IMR-90 (cell line): ENCODE results near the gene KCNT2. TPM values are rescaled to one million over a fixed set of nuclear protein-coding genes. Genes with fewer than 3 reads are reported as not detected.

Experiments
- ATAC-seq: fragments of 200-7000 bp; cut with Tn5 transposase; 2 replicates; pipeline ENCODE4 v1.9.1; 2020; ENCODE audit warnings: low read depth, mild to moderate bottlenecking, moderate library complexity
- BruUV-seq: library from RNA; stranded (reverse); fragments of 400-500 nt; replicated peaks from 2 replicates; lab custom pipeline; 2021; lab: Mats Ljungman, UMichigan
- CTCF ChIA-PET: fragments of 300-600 bp; formaldehyde crosslinking; extraction: SDS; loops from one replicate; lab custom pipeline; 2021; ENCODE audit warnings: antibody characterized with exemption; lab: Yijun Ruan, JAX
- POLR2A ChIA-PET: fragments of 300-600 bp; sonication (Branson Sonifier 250); formaldehyde crosslinking; loops from one replicate; lab custom pipeline; 2022; ENCODE audit warnings: antibody characterized with exemption; ENCODE audit not compliant: unreplicated experiment; lab: Charles Lee
- DNase-seq: peaks from one replicate; pipeline ENCODE4 v3.0.0; 2013
- H2AFZ ChIP-seq: replicated peaks from 2 replicates; pipeline ENCODE3; 2013; ENCODE audit warnings: low read length, mild to moderate bottlenecking; ENCODE audit not compliant: poor library complexity
- H2AK5ac ChIP-seq: 2 replicates; pipeline ENCODE4 v1.6.1; 2013; ENCODE audit warnings: low read depth, low read length, inconsistent platforms
- H2AK9ac ChIP-seq: replicated peaks from 2 replicates; pipeline ENCODE3; 2013; ENCODE audit warnings: mild to moderate bottlenecking, low read depth, low read length, moderate library complexity; ENCODE audit not compliant: poor library complexity
- H2BK120ac ChIP-seq: 2 replicates; pipeline ENCODE4 v1.6.1; 2013; ENCODE audit warnings: low read depth, low read length, inconsistent platforms
- H2BK15ac ChIP-seq: 3 replicates; pipeline ENCODE4 v1.6.1; 2013; ENCODE audit warnings: low read depth, low read length, inconsistent platforms
- H2BK20ac ChIP-seq: 2 replicates; pipeline ENCODE4 v1.6.1; 2013; ENCODE audit warnings: low read depth, mild to moderate bottlenecking, inconsistent platforms, low read length, moderate library complexity
- H2BK5ac ChIP-seq: 2 replicates; pipeline ENCODE4 v1.6.1; 2013; ENCODE audit warnings: mild to moderate bottlenecking, low read depth, low read length, inconsistent platforms; ENCODE audit not compliant: poor library complexity, severe bottlenecking
- H3K14ac ChIP-seq: replicated peaks from 2 replicates; pipeline ENCODE4 v1.6.1; 2013; ENCODE audit warnings: low read depth, low read length, inconsistent platforms
- H3K18ac ChIP-seq: 2 replicates; pipeline ENCODE4 v1.6.1; 2013; ENCODE audit warnings: low read depth, low read length, control low read depth
- H3K23ac ChIP-seq: 2 replicates; pipeline ENCODE4 v1.6.1; 2013; ENCODE audit warnings: low read depth, low read length, inconsistent platforms
- H3K27ac ChIP-seq: 2 replicates; pipeline ENCODE4 v1.5.1; 2013; ENCODE audit warnings: mild to moderate bottlenecking, control low read depth, low read length; ENCODE audit not compliant: insufficient read depth
- H3K27me3 ChIP-seq: 2 replicates; pipeline ENCODE4 v1.6.1; 2013; ENCODE audit warnings: low read length; ENCODE audit not compliant: control insufficient read depth, insufficient read depth
- H3K36me3 ChIP-seq: 2 replicates; pipeline ENCODE4 v1.6.1; 2013; ENCODE audit warnings: low read length, mixed read lengths; ENCODE audit not compliant: control insufficient read depth, insufficient read depth
- H3K4ac ChIP-seq: 2 replicates; pipeline ENCODE4 v1.6.1; 2013; ENCODE audit warnings: low read depth, low read length, inconsistent platforms
- H3K4me1 ChIP-seq: 2 replicates; pipeline ENCODE4 v1.6.1; 2013; ENCODE audit warnings: low read length, mixed read lengths; ENCODE audit not compliant: control insufficient read depth, insufficient read depth
- H3K4me2 ChIP-seq: 2 replicates; pipeline ENCODE4 v1.6.1; 2013; ENCODE audit warnings: low read depth, mild to moderate bottlenecking, control low read depth, low read length, moderate library complexity
- H3K4me3 ChIP-seq: 2 replicates; pipeline ENCODE4 v1.5.1; 2013; ENCODE audit warnings: low read depth, mild to moderate bottlenecking, control low read depth, low read length, moderate library complexity; ENCODE audit not compliant: insufficient read depth
- H3K56ac ChIP-seq: 2 replicates; pipeline ENCODE4 v1.6.1; 2013; ENCODE audit warnings: low read length, inconsistent platforms; ENCODE audit not compliant: insufficient read depth; ENCODE audit errors: extremely low read depth
- H3K79me1 ChIP-seq, 2 experiments: 2 replicates each; pipeline ENCODE4 v1.6.1; 2013; ENCODE audit warnings: low read length in 2 of 2, inconsistent platforms in 1 of 2, low read depth in 1 of 2
- H3K9ac ChIP-seq: 2 replicates; pipeline ENCODE4 v1.6.1; 2013; ENCODE audit warnings: low read depth, low read length, control low read depth
- H3K9me1 ChIP-seq: 2 replicates; pipeline ENCODE4 v1.6.1; 2013; ENCODE audit warnings: low read length, inconsistent platforms; ENCODE audit not compliant: insufficient read depth
- H3K9me3 ChIP-seq: 2 replicates; pipeline ENCODE4 v1.6.1; 2013; ENCODE audit warnings: low read length; ENCODE audit not compliant: control insufficient read depth, insufficient read depth
- H4K20me1 ChIP-seq: 2 replicates; pipeline ENCODE4 v1.6.1; 2013; ENCODE audit warnings: low read length, inconsistent platforms; ENCODE audit not compliant: insufficient read depth
- H4K5ac ChIP-seq: 2 replicates; pipeline ENCODE4 v1.6.1; 2013; ENCODE audit warnings: mild to moderate bottlenecking, low read depth, low read length, control low read depth
- H4K8ac ChIP-seq, 2 experiments: 2 replicates each; pipeline ENCODE4 v1.6.1; 2013; ENCODE audit warnings: low read depth in 2 of 2, low read length in 2 of 2, control low read depth in 1 of 2, inconsistent platforms in 1 of 2
- H4K91ac ChIP-seq: 2 replicates; pipeline ENCODE4 v1.6.1; 2013; ENCODE audit warnings: low read depth, low read length, inconsistent platforms; ENCODE audit not compliant: insufficient read depth
- MAZ ChIP-seq: IDR thresholded peaks from 2 replicates; pipeline ENCODE4 v1.6.1; 2012; ENCODE audit warnings: low read depth, mild to moderate bottlenecking, low read length, improper control_type of control experiment, moderate library complexity, borderline replicate concordance
- WGBS, 2 experiments: methylation state at CpG; one replicate each; pipeline versions ENCODE4 v1.1.5 to v1.1.7; 2013; ENCODE audit warnings: missing lambda C conversion rate in 2 of 2; ENCODE audit not compliant: insufficient read length in 1 of 2; ENCODE audit errors: extremely low coverage in 2 of 2; 5-methylcytosine and 5-hydroxymethylcytosine counted together
- dilution Hi-C: fragments of 300-500 bp; cut with HindIII; formaldehyde crosslinking; loops from one replicate; pipeline ENCODE4 v1.14.3; 2018; ENCODE audit warnings: low sequenced_read_pairs; ENCODE audit not compliant: unreplicated experiment
- in situ Hi-C: fragments of 300-500 bp; cut with MboI; formaldehyde crosslinking; loops from 3 replicates; pipeline ENCODE4 v1.14.3; 2019; ENCODE audit warnings: low sequenced_read_pairs, inconsistent platforms, mixed read lengths
- intact Hi-C: fragments of 100-400 bp; cut with micrococcal nuclease; formaldehyde crosslinking; loops from 2 replicates; pipeline ENCODE4 v1.10.0; 2022
- polyA plus RNA-seq, 3 experiments: library from polyadenylated mRNA; depleted of rRNA; stranded (reverse); fragments of >200 nt; gene quantifications; 2 replicates each; pipeline ENCODE4 v1.2.3, GENCODE V29; 2012; ENCODE audit warnings: low replicate concordance in 1 of 3
- total RNA-seq: library from RNA; depleted of rRNA; stranded (reverse); fragments of >200 nt; gene quantifications from 2 replicates; pipeline ENCODE4 v1.2.3, GENCODE V29; 2012

The KCNT2 gene
- total and polyA plus RNA-seq, 2 of the 4 experiments (the other 2 are of a cell fraction) = 0.22 to 0.72 TPM

DNA sequence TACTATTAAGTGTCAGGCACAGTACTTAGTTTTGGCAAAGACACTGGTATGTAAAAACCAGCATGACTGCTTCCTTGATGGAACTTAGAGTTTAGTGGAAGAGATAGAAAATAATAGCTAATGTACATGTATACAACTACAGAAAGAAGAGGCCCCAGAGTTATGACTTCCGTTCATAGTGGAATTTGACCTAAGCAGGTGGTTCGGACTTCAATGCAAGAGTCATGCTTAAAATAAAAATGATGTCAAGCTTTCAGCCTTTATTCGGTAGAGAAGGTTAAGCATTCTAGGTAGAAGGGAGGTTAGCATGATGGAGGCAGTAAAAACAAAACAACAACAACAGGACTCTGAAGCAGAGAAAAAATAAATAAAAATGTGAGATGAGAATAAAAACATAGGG, 165.9 kb downstream of the KCNT2 start:
- dilution Hi-C loops = no loop called here
- H4K91ac ChIP-seq = no peak overlapping the region
- no peak overlapping the region for H3K18ac ChIP-seq
- H3K27me3 ChIP-seq = no peaks in the 10 kb centered on the region
- ChIA-PET CTCF (no interaction called here), POLR2A (no interaction called here)
- H2BK20ac ChIP-seq = no peak overlapping the region
- H2AK9ac ChIP-seq = no peak overlapping the region
- H3K4me3 ChIP-seq = no peak overlapping the region
- H4K5ac ChIP-seq = no peak overlapping the region
- H3K23ac ChIP-seq = no peak overlapping the region
- H3K9me3 ChIP-seq = no peaks in the 10 kb centered on the region
- H3K9me1 ChIP-seq = no peaks in the 10 kb centered on the region
- H3K4me2 ChIP-seq = no peak overlapping the region
- no peak overlapping the region for H3K9ac ChIP-seq
- DNase-seq = no peak
- H3K56ac ChIP-seq = no peak overlapping the region
- intact Hi-C loops = no loop called here
- H3K27ac ChIP-seq = no peak overlapping the region
- H3K4ac ChIP-seq = no peak overlapping the region
- no peak overlapping the region for H4K8ac ChIP-seq
- H3K36me3 ChIP-seq = no peaks in the 10 kb centered on the region
- H2AK5ac ChIP-seq = no peak overlapping the region
- H2BK5ac ChIP-seq = no peak overlapping the region
- no peaks in the 10 kb centered on the region for H4K20me1 ChIP-seq
- in situ Hi-C loops = no loop called here
- no peak overlapping the region for H2BK120ac ChIP-seq
- ATAC-seq = no peak
- TF ChIP-seq MAZ = no peak
- no peak overlapping the region for H2AFZ ChIP-seq
- 0 out of 2 replicates have a peak, but pooled peaks cover 3% of the 10 kb centered on the region for H3K4me1 ChIP-seq
- no TSS peak for BruUV-seq
- no peak overlapping the region for H2BK15ac ChIP-seq
- no CpG with 5 or more reads among the region's 3 CpGs for WGBS, 2 experiments
- H3K79me1 ChIP-seq = no peaks in the 10 kb centered on the region
- no peak overlapping the region for H3K14ac ChIP-seq
